SU-DHL-6 (cell line): ENCODE results near the gene WDFY1.

Source experiments
- EZH2phosphoT487 ChIP-seq: fragments of 200-600 bp; sonication (generic), shearing (Covaris generic); conservative IDR thresholded peaks from 2 replicates; pipeline ENCODE4 v1.6.1; 2018; ENCODE audit warnings: mild to moderate bottlenecking, antibody characterized with exemption, low read length, moderate library complexity, mixed read lengths
- TF ChIP-seq, protein P1 (sequence below): fragments of 200-600 bp; sonication (generic); IDR thresholded peaks from one replicate; pipeline ENCODE4 v1.5.1; 2017; ENCODE audit warnings: antibody characterized with exemption, mild to moderate bottlenecking, low read length, moderate library complexity; ENCODE audit not compliant: insufficient read depth, poor library complexity, severe bottlenecking

DNA sequence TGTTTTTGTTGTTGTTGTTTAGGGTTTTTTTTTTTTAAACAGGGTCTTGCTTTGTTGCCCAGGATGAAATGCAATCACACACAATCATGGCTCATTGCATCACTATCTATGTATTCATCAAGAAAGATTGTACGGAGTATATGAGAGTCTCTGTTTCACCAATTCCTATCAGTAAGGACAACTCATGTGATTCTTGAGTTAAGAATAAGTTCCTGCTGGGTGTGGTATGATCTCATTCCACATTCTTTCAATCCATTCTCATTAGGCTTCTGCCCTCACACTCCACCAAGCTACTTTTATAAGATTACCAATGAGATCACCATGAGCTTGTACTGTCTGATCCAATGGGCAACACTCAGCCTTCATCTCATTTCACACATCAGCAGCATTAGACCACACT lies 98.6 kb downstream of the WDFY1 start:
- TF ChIP-seq, protein P1, sequence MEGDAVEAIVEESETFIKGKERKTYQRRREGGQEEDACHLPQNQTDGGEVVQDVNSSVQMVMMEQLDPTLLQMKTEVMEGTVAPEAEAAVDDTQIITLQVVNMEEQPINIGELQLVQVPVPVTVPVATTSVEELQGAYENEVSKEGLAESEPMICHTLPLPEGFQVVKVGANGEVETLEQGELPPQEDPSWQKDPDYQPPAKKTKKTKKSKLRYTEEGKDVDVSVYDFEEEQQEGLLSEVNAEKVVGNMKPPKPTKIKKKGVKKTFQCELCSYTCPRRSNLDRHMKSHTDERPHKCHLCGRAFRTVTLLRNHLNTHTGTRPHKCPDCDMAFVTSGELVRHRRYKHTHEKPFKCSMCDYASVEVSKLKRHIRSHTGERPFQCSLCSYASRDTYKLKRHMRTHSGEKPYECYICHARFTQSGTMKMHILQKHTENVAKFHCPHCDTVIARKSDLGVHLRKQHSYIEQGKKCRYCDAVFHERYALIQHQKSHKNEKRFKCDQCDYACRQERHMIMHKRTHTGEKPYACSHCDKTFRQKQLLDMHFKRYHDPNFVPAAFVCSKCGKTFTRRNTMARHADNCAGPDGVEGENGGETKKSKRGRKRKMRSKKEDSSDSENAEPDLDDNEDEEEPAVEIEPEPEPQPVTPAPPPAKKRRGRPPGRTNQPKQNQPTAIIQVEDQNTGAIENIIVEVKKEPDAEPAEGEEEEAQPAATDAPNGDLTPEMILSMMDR, result no peak
- TF ChIP-seq EZH2phosphoT487, result no peak
